Stimulated activated CD4-positive, alpha-beta T cell treated with anti-CD3 and anti-CD28 coated beads, Interleukin-12 subunit alpha, Interleukin-12 subunit beta, amount 100 ng/mL, for 24 hours (primary cell): Measurements from ENCODE around the gene SLC1A2.

ENCODE experiments used
- DNase-seq, 2 experiments: peaks; one replicate each; pipeline ENCODE4 v3.0.0-alpha.2; 2020; ENCODE audit warnings: low read depth in 2 of 2

The SLC1A2 gene

DNA sequence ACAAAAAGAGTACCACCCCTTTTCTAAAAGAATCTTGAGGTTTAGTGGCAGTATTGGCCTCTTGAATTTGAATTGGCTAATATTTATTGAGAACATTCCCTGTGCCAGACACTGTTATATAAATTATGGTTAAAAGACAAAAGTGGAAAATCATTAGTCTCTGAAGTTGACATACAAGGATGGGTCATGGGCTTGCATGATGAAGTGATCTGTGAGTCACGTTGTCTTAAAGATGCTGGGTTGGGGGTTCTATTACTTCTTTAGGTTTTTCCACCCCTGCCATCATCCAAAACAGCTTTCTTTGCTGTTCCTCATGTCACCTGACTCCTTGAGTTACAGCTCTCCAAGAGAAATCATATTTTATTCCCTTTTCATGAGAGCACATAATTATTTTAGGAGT lies 195.4 kb downstream of the SLC1A2 start:
- no peak for DNase-seq

DNA sequence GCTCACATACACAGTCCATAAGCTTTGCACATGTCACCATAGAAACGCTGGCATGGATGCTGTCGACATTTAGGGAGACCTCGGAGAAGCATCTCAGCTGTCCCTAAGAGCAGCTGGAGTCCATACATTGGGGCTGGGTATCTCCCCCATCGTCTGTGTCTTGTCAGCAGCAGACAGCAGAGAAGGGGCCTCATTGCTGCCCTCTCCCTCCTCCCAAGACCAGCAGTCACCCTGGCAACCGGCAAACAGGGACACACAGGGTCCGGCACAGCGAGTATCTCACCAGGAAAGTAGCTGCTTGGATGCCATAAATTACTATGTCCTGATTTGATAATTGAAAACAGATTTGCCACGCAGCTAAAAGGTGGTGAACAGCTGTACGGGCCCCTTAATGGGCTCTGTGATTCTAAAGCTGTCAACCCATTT lies 196.0 kb downstream of the SLC1A2 start:
- DNase-seq: no peak

DNA sequence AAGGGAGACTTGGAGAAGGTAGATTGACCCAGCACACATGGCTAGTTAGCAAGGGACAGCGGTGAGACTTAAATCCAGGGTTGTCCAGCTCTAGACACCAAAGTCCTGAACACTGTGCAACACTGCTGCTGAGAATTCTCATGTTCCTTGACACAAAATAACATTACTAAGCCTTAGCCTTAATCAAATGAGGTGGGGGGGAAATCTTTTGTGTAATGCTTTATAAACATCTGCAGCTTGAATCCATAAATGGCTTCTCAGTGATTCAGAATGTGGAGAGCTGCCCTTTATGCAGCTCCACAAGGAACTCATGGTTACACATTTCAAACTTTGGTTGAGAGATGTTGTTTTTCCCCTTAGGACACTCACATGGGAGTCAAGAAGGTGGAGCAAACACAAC lies 200.4 kb downstream of the SLC1A2 start:
- DNase-seq: no peak

DNA sequence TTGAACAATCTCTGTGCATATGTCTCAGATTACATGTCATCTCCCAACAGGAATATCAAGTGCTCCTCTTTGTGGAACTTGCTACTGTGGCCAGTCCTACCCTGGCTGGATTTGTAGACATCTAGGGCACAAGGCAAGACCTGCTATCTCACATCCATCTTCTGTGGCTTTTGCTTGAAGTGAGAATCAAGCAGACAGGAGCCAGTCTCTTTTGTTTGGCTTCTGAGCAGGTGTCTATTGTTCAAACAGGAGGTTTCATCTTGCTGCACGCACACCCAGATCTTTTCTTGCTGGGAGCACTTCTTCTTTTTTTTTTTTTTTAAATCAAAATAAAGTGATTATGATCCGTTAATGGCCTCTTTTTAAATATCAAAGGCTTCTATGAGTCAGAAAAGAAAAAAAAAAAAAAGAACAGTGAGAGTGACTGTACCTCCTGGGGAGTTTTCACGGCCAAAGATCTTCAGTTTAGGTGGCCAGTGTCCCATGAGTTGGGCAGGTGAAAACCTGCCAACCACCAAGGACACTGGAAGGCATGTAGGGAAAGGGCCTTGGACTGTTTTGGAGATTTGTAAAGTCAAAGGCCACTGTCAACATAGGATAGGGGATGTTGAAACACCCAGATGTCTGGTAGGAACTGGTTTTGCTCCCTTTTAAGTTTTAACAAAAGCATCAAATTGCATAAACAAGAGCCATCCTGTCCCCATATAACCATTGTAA lies 202.2 kb downstream of the SLC1A2 start:
- no peak for DNase-seq

DNA sequence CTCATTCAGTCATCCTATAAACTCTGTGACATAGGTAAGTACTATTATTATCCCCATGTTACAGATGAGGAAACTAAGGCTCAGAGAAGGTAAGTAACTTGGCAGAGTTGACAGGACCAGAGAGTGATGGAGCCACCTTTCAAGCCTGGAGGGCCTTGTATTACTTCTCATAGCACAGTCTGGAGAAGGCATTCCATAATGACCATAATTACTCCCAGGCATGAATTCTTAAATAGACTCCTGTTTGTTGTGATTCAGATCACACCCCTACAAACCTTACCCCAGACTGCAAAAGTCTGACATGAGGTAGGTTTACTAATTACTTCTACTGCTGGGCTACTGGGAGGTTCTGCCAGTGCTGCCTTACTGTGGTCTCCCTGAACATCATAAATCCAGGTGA lies 203.4 kb downstream of the SLC1A2 start:
- no peak for DNase-seq

DNA sequence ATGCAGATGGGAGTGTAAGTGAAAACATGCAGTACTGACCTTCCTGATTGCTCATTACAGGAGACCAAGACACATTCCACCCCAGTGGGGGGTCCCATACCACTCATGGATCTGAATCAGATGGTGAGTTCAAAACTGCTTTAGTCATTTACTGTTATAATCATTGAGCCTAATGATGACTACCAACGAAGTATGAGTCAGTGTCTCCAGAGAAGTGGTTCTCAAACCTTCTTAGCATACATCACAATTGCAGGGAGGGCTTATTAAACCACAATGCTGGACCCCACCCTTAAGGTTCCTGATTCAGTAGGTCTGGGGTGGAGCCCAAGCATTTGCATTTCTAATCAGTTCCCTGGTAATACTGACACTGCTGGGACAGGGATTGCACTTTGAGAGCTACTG lies 204.6 kb downstream of the SLC1A2 start:
- DNase-seq: peak in 1 of 2 experiments; percentile 31

DNA sequence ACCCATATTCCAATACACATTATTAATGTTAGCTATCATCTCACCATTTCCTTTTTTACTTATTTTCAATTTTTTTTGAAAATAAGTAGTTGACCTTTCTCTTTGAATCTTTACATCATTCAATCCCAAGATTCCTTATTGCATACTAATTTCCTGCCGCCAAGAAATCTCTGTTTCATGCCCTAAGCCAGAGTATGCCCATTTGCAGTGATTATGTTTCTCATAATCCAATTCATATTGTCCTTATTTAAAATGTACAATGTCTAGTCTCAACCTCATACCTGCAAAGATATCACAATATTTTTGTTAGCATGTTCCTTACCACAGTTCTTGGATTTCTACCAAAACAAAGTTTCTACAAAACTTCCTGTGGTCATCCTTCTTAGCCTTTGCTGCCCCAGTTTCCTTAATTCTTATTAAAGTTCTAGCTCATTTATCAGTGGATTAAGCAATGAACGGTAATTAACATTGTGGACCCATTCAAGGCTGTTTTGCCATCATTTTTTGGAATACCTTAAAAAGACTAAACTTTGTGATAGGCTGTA lies 205.1 kb downstream of the SLC1A2 start:
- no peak for DNase-seq

DNA sequence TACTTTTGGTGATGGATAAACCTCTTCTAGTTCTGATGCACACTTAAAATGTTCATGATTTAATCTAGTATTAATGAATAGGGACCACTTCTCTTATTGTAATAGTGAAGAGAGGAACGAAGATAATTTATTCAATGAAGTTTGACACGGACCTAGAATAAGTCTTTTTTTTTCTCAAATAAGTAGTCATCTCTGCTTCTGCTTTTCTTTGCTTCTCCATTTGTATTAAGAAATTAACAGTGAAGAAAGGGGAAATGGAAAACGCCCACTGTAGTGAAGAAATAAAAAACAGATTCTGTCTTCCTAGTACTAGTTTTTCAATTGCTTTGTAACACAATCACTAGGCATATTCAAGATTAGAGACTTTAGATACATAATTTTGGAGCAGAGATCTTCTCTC lies 207.4 kb downstream of the SLC1A2 start:
- DNase-seq: no peak

DNA sequence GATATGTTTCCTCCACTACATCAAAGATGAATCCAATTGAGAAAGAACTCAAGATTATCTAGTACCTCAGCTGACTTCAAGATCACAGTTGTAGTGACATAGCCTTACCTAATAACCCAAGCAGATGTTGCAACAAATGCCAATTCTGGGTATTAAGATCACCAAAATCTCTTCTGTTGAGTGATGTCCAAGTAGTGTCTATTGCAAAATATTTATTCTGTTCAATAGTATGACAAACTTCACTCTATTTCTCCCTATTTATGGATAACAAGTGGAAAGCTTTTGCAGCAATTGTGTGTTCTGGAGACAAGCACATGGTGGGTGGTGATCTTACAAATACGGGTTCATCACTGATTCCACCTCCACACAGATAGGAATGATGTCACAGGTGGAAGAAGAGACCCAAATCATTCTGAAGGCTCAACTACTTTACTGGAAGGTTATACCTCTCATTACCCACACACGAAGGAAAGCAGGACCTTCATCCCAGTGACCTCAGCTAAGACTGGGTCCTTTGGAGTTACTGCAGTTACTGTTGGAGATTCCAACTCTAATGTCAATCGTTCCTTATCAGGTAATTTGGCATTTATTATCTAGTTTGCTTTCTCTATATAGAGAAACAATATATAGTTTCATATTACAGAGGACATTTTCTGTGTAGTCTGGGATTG lies 208.3 kb downstream of the SLC1A2 start:
- DNase-seq: no peak

DNA sequence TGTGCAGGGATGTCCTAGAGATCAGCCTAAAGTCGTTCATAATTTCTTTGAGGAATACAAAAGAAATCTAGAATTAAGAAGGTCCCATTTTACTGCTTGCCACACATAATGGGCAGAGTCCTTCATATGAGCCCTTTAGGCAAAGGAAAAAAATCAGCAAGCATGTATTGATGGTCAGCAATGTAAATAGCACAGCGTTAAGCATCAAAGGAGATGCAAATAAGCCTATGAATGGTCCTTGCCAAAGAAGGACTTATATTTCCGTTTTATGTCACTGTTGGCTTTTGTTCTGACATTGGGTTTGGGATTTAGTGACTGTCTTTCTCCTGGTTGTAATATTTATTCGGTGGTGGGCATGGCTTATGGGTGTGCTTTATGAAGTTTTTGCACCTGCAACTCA lies 210.6 kb downstream of the SLC1A2 start:
- no peak for DNase-seq

DNA sequence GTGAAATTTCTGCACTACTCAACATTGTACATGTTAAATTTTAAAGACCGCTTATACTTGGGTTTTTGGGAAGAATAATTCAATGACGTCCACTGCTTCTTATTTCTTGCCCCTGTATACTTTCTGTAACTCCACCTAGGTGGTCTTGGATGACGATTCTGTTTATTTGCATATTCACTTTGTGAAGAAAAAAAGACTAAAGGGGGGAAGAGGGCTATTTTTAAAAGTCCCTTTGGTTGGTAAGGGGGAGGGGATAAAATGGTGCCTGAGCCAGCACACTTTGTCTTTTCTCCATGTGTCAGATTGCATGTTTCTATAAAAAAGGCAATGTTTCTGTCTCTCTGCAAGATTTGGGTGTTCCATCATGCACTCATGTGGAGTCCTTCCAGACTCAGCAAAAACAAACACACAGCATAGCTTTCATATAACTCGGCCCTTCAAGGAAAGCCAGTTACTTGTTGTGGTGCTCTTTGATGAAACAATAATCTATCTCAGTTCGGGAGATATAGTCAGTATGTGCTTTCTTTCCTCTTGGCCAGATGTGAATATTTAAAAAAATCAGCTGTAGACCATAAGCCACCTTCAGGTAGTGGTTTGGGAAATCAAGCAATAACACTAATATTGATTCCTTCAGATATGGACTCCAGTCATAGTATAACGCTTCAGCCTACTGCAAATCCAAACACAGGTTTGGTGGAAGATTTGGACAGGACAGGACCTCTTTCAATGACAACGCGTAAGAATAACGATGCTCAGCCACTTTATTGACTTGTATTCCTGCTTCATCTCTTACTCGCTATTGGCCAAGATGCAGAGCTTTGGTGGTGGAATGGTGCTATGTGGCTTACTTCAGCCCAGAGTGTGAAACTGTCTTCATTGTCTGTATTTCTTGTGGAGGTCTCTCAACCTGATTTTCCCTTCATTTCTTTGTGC lies 211.6 kb downstream of the SLC1A2 start:
- no peak for DNase-seq

DNA sequence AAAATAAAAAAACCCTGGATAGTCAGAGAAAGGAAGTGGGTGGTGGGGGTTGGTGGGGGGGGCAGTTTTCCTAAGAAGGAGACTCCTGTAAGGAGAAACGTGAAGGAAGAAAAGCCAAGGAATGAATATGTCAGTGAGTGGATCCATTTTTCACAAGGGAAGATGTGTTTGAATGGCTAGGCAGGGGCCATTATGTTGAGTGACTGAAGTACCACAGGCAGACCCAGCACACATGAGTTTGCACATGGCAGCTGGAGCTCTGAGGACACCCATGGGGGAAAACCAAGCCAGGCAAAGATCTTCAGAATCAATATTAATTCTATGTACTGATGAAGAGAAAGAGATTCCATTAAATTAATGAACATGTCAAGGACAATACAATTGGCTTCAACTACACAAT lies 212.7 kb downstream of the SLC1A2 start:
- DNase-seq: no peak

DNA sequence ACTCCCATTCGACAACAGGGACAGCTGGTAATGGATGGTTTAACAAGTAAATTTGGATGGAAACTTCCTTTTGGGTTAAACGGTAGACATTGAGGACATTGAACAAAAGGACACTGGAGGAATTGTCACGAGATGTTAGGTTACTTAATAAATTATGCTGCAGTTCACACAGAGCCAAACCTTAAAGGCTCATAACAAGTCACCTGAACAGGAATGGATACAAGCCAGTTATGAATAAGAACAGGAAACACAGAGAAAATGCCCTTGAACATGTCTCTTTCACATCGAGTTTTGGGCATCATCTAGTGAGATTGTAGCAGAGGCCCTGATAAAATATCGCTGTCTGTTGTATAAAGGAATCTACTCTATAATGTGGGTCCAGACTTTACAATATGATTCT lies 214.7 kb downstream of the SLC1A2 start:
- no peak for DNase-seq
